Activated CD4-positive, alpha-beta T cell treated with anti-CD3 and anti-CD28 coated beads for 36 hours (primary cell): Measurements from ENCODE around the gene FBXO7. TPM values are rescaled to one million over a fixed set of nuclear protein-coding genes. Genes with fewer than 3 reads are reported as not detected.

Experiments used
- ATAC-seq: fragments of 200-7000 bp; cut with Tn5 transposase; one replicate; pipeline ENCODE4 v1.10.0; 2021; ENCODE audit warnings: mild to moderate bottlenecking, moderate library complexity
- CTCF ChIA-PET: fragments of 350-600 bp; sonication (Branson Sonifier 250); formaldehyde crosslinking; loops from one replicate; lab custom pipeline; 2021; ENCODE audit warnings: antibody characterized with exemption; lab: Charles Lee
- POLR2A ChIA-PET: fragments of 350-600 bp; sonication (Branson Sonifier 250); formaldehyde crosslinking; loops from one replicate; lab custom pipeline; 2021; ENCODE audit warnings: antibody characterized with exemption, inconsistent platforms; lab: Charles Lee
- DNase-seq: peaks from one replicate; pipeline ENCODE4 v3.0.0-alpha.2; 2020
- H3K27ac Mint-ChIP-seq: one replicate; pipeline ENCODE4 v1.8.0; 2021; ENCODE audit warnings: mixed read lengths
- H3K27me3 Mint-ChIP-seq: one replicate; pipeline ENCODE4 v1.8.0; 2021; ENCODE audit warnings: mixed read lengths
- H3K36me3 Mint-ChIP-seq: one replicate; pipeline ENCODE4 v1.8.0; 2021; ENCODE audit warnings: low read depth, mixed read lengths
- H3K4me1 Mint-ChIP-seq: one replicate; pipeline ENCODE4 v1.8.0; 2021; ENCODE audit warnings: mixed read lengths
- H3K4me3 Mint-ChIP-seq: one replicate; pipeline ENCODE4 v1.8.0; 2021; ENCODE audit warnings: mild to moderate bottlenecking, moderate library complexity, mixed read lengths
- H3K9me3 Mint-ChIP-seq: one replicate; pipeline ENCODE4 v1.8.0; 2021; ENCODE audit warnings: low read depth, mixed read lengths
- intact Hi-C, 2 experiments: fragments of 100-400 bp; cut with DNase I in 1 of 2; cut with micrococcal nuclease in 1 of 2; formaldehyde crosslinking; loops; one replicate each; pipeline versions ENCODE4 v1.14.2 to v1.15.1; 2022 to 2024; cut with DNase I, micrococcal nuclease
- total RNA-seq, 2 experiments: library from RNA; stranded (reverse); gene quantifications; one replicate each; pipeline ENCODE4 v1.2.3, GENCODE V29; 2021

The FBXO7 gene
- total RNA-seq, 2 experiments from 2014 or later, result 81.3 to 85.6 TPM

DNA sequence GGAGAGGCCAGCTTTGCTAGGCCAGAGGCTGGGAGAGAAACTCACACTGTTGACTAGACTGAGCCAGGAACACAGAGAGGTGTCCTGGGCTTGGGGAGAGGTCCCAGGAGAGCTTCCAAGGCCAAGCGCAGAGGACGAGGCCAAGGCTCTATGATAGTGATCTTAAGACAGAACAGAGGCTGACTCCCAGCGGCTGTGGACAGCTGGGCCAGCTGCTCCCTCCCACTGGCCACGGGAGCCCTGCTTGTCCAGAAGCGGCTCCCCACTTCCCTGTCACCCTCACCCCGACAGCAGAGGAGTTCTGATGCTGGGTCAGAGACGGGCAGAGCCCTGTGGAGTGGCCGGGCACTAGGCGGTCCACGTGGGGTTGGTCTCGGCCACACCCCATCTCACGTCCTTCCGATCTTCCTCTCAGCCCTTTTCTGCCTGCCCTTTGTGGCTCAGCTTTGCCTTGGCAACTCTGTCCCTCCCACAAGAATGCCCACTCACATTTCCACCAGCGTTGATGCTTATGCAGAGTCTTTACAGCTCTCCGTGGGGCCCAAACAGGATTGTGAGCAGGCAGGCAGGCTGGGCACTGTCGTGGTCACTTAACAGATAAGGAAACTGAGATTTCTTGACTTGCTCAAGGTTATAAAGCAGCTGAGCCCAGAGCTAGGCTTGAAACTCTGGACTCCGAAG is 68.2 kb downstream of the FBXO7 start:
- no peaks in the 10 kb centered on the region for H3K9me3 Mint-ChIP-seq
- no peaks in the 10 kb centered on the region for H3K4me1 Mint-ChIP-seq
- H3K36me3 Mint-ChIP-seq, result no peaks in the 10 kb centered on the region
- no peak overlapping the region for H3K4me3 Mint-ChIP-seq
- H3K27me3 Mint-ChIP-seq, result peaks cover 11% of the 10 kb centered on the region
- ChIA-PET CTCF (interaction anchor here (1.6 kb wide), 1 partner anchor 254 kb away, joined by 6 read pairs; no protein-coding TSS in a partner anchor), POLR2A (no interaction called here)
- H3K27ac Mint-ChIP-seq, result no peak overlapping the region
- ATAC-seq (no peak), DNase-seq (no peak)
- intact Hi-C loops, result no loop called here

DNA sequence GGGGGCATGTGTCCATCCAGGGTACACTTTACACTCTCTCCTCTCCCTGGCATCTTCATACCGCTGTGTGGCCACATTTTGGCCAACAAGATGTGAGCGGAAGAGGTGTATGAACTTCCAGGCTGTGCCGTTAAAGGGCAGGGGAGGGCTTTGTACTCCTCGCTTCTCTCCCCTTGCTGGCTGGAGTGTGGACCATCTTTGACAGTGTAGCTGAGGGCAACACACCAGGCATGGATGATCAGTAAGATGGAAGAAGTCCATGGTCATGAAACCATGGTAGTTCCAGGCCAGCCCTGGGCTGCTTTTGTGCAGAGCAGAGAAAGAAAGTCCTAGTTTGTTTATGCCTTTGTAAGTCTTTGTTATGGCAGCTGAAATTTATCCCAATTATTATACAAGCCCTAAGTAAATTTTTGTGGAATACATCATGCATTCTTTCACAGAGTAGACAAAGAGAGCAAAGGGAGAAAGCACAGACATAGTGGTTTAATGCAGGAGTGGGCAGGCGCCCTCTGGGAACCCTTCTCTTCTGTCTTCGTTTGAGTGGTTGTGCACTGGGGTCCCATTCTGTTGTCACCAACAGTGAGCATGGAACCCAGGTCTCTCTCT is 70.4 kb downstream of the FBXO7 start:
- DNase-seq, result no peak
- no peak for ATAC-seq
- Mint-ChIP-seq H3K27me3 (peaks cover 9% of the 10 kb centered on the region), H3K27ac (no peak overlapping the region), H3K4me1 (no peaks in the 10 kb centered on the region), H3K9me3 (no peaks in the 10 kb centered on the region), H3K36me3 (no peaks in the 10 kb centered on the region), H3K4me3 (no peak overlapping the region)
- ChIA-PET POLR2A (no interaction called here), CTCF (no interaction called here)
- intact Hi-C loops, result no loop called here

DNA sequence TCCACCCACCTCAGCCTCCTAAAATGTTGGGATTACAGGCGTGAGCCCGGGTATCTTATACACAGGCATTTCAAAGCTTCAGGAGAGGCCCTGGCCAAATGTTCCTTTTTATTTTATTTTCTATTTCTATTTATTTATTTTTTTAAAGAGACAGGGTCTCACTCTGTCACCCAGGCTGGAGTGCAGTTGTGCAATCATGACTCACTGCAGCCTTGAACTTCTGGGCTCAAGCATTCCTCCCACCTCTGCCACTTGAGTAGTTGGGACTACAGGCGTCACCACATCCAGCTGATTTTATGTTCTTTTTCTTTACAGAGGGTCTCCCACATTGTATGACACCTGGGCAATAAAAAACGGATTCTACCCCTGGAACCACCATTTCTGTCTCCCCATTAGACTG is 71.2 kb downstream of the FBXO7 start:
- Mint-ChIP-seq H3K36me3 (no peaks in the 10 kb centered on the region), H3K4me1 (no peaks in the 10 kb centered on the region), H3K27ac (no peak overlapping the region), H3K9me3 (no peaks in the 10 kb centered on the region), H3K27me3 (peaks cover 9% of the 10 kb centered on the region), H3K4me3 (no peak overlapping the region)
- no peak for DNase-seq
- ATAC-seq, result no peak
- ChIA-PET CTCF (interaction anchor here (1.3 kb wide), 1 partner anchor 16 kb away, joined by 4 read pairs; no protein-coding TSS in a partner anchor), POLR2A (no interaction called here)
- intact Hi-C loops, result no loop called here

DNA sequence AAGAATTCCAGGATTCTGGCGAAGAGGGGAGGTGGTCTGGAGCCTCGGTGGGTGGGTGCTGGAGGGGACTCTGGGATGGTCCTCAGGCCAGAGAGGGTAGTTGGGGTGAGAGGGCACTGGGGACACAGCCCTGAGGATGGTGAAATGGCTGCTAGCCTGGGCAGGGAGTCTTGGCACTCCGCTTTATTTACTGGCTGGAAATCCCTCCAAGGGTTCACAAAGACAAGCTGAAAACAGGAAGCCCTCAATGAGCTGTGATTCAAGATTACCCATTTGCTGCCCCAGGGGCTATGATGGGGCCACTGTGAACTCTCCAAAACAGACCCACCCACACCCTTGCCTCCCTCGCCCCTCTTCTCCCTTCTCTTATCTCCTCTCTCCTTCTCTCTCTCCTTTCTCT is 71.9 kb downstream of the FBXO7 start:
- no peaks in the 10 kb centered on the region for H3K36me3 Mint-ChIP-seq
- ChIA-PET POLR2A (no interaction called here), CTCF (interaction anchor here (1.3 kb wide), 1 partner anchor 17 kb away, joined by 4 read pairs; no protein-coding TSS in a partner anchor)
- no peak for ATAC-seq
- peaks cover 9% of the 10 kb centered on the region for H3K27me3 Mint-ChIP-seq
- intact Hi-C loops, result no loop called here
- DNase-seq, result no peak
- H3K4me3 Mint-ChIP-seq, result no peak overlapping the region
- no peaks in the 10 kb centered on the region for H3K4me1 Mint-ChIP-seq
- no peaks in the 10 kb centered on the region for H3K9me3 Mint-ChIP-seq
- no peak overlapping the region for H3K27ac Mint-ChIP-seq

DNA sequence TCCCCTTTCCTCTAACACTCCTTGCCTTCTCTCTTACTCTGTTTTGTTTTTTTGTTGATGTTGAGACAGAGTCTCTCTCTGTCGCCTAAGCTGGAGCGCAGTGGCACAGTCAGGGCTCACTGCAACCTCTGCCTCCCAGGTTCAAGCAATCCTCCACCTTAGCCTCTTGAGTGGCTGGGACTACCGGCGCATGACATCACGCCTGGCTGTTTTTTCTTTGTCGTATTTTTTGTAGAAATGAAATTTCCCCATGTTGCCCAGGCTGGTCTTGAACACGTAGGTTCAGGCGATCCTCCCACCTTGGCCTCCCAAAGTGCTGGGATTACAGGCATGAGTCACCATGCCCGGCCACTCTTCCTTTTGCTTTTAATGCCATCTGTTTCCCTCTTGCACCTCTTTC is 72.3 kb downstream of the FBXO7 start:
- Mint-ChIP-seq H3K4me3 (no peak overlapping the region), H3K4me1 (no peaks in the 10 kb centered on the region), H3K27ac (no peak overlapping the region), H3K9me3 (no peaks in the 10 kb centered on the region), H3K27me3 (peaks cover 9% of the 10 kb centered on the region), H3K36me3 (no peaks in the 10 kb centered on the region)
- ATAC-seq (no peak), DNase-seq (no peak)
- POLR2A ChIA-PET, result no interaction called here
- CTCF ChIA-PET, result no interaction called here
- intact Hi-C loops, result no loop called here

DNA sequence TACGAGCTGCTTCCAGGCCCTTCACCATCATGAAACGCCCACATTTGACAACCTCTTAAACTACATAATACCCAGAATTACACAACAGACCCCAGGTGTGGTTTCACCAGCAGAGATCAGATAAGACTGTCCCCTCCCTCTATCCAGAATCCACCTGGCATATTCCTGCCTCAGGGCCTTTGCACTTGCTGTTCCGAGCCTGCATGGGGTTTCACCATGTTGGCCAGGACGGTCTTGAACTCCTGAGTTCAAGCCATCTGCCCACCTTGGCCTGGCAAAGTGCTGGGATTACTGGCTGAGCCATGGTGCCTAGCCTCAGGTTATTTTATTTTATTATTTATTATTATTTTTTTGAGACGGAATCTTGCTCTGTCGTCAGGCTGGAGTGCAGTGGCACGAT is 73.4 kb downstream of the FBXO7 start:
- no peaks in the 10 kb centered on the region for H3K9me3 Mint-ChIP-seq
- peaks cover 6% of the 10 kb centered on the region for H3K27me3 Mint-ChIP-seq
- POLR2A ChIA-PET, result no interaction called here
- DNase-seq (no peak), ATAC-seq (no peak)
- H3K4me1 Mint-ChIP-seq, result no peaks in the 10 kb centered on the region
- no peak overlapping the region for H3K4me3 Mint-ChIP-seq
- intact Hi-C loops, result no loop called here
- no peak overlapping the region for H3K27ac Mint-ChIP-seq
- CTCF ChIA-PET, result no interaction called here
- no peaks in the 10 kb centered on the region for H3K36me3 Mint-ChIP-seq

Other genes starting within 250 kb of the FBXO7 start
- not detected for gene SLC5A4, start 219.5 kb upstream of the FBXO7 start, total RNA-seq
- not detected for gene RFPL3, start 116.9 kb upstream of the FBXO7 start, total RNA-seq
- gene RTCB, start 62.6 kb upstream of the FBXO7 start, total RNA-seq, result 10 to 100 TPM; 60.9 to 86.3 TPM
- gene BPIFC, start 10.4 kb upstream of the FBXO7 start, total RNA-seq, result not detected